OCI-LY1 (cell line): ENCODE results near the gene EME2.

Experiments
- H2AFZ ChIP-seq: fragments of 200-600 bp; sonication (generic), shearing (Covaris generic); 2 replicates; pipeline ENCODE4 v1.6.0; 2014; ENCODE audit warnings: antibody characterized with exemption, mild to moderate bottlenecking, low read length
- H3F3A ChIP-seq: fragments of 200-600 bp; sonication (generic), shearing (Covaris generic); 2 replicates; pipeline ENCODE4 v1.6.0; 2014; ENCODE audit warnings: mild to moderate bottlenecking, antibody characterized with exemption, low read length, moderate library complexity; ENCODE audit not compliant: insufficient read depth
- H3K27ac ChIP-seq: fragments of 200-600 bp; sonication (generic); 2 replicates; pipeline ENCODE4 v1.5.1; 2014; ENCODE audit warnings: low read length, mixed run types, mild to moderate bottlenecking, low read depth; ENCODE audit not compliant: poor library complexity, severe bottlenecking
- H3K27me3 ChIP-seq: fragments of 200-600 bp; sonication (generic); 2 replicates; pipeline ENCODE4 v1.6.0; 2014; ENCODE audit warnings: antibody characterized with exemption, mild to moderate bottlenecking, low read length, moderate library complexity; ENCODE audit not compliant: insufficient read depth
- H3K36me3 ChIP-seq: fragments of 200-600 bp; sonication (generic); 2 replicates; pipeline ENCODE4 v1.6.1; 2014; ENCODE audit warnings: mild to moderate bottlenecking, antibody characterized with exemption, low read length, moderate library complexity, mixed read lengths; ENCODE audit not compliant: insufficient read depth
- H3K4me1 ChIP-seq: fragments of 200-600 bp; sonication (generic); 2 replicates; pipeline ENCODE4 v1.5.1; 2014; ENCODE audit warnings: mild to moderate bottlenecking, low read length, moderate library complexity; ENCODE audit not compliant: insufficient read depth, severe bottlenecking
- H3K4me2 ChIP-seq: fragments of 200-600 bp; sonication (generic), shearing (Covaris generic); 2 replicates; pipeline ENCODE4 v1.6.1; 2014; ENCODE audit warnings: low read length
- H3K4me3 ChIP-seq: fragments of 200-600 bp; sonication (generic); 2 replicates; pipeline ENCODE4 v1.5.1; 2014; ENCODE audit warnings: low read length, low read depth, mild to moderate bottlenecking, mixed read lengths; ENCODE audit not compliant: poor library complexity, severe bottlenecking
- H3K79me2 ChIP-seq: fragments of 200-600 bp; shearing (Covaris generic); 2 replicates; pipeline ENCODE4 v1.6.1; 2016; ENCODE audit warnings: mixed run types, low read length, mixed read lengths; ENCODE audit not compliant: insufficient read depth
- H3K9ac ChIP-seq: fragments of 200-600 bp; sonication (generic), shearing (Covaris generic); 2 replicates; pipeline ENCODE4 v1.6.1; 2014; ENCODE audit warnings: mild to moderate bottlenecking, low read length, mixed read lengths
- H3K9me2 ChIP-seq: fragments of 200-600 bp; sonication (generic), shearing (Covaris generic); 2 replicates; pipeline ENCODE4 v1.6.1; 2014; ENCODE audit warnings: low read depth, mild to moderate bottlenecking, low read length, mixed read lengths
- H3K9me3 ChIP-seq: fragments of 200-600 bp; shearing (Covaris generic); 2 replicates; pipeline ENCODE4 v1.6.1; 2014; ENCODE audit warnings: low read length, mixed read lengths
- H4K20me1 ChIP-seq: fragments of 200-600 bp; sonication (generic), shearing (Covaris generic); 2 replicates; pipeline ENCODE4 v1.6.0; 2016; ENCODE audit warnings: mild to moderate bottlenecking, low read length; ENCODE audit not compliant: insufficient read depth
- EZH2 ChIP-seq: fragments of 200-600 bp; sonication (generic), shearing (Covaris generic); IDR thresholded peaks from 2 replicates; pipeline ENCODE4 v1.8.0; 2017; ENCODE audit warnings: borderline replicate concordance, mixed run types, mild to moderate bottlenecking, antibody characterized with exemption, low read length, moderate library complexity, mixed read lengths
- TF ChIP-seq, protein P1 (sequence below): fragments of 200-600 bp; sonication (generic), shearing (Covaris generic); IDR thresholded peaks from 2 replicates; pipeline ENCODE4 v1.5.1; 2017; ENCODE audit warnings: mild to moderate bottlenecking, antibody characterized with exemption, low read length, moderate library complexity, mixed read lengths

The EME2 gene

GRCh38 chr16:1818873-1819525, 46.4 kb downstream of the EME2 start:
- H3K4me2 ChIP-seq: no peak overlapping the region
- H3K9ac ChIP-seq: no peak overlapping the region
- no peaks in the 10 kb centered on the region for H3K27me3 ChIP-seq
- no peaks in the 10 kb centered on the region for H3K79me2 ChIP-seq
- no peak overlapping the region for H3K27ac ChIP-seq
- H4K20me1 ChIP-seq: no peaks in the 10 kb centered on the region
- H3K9me3 ChIP-seq: no peaks in the 10 kb centered on the region
- no peak overlapping the region for H2AFZ ChIP-seq
- H3K4me1 ChIP-seq: no peaks in the 10 kb centered on the region
- no peak overlapping the region for H3K4me3 ChIP-seq
- H3K9me2 ChIP-seq: no peaks in the 10 kb centered on the region
- H3K36me3 ChIP-seq: no peaks in the 10 kb centered on the region
- H3F3A ChIP-seq: no peaks in the 10 kb centered on the region
- TF ChIP-seq EZH2: no peak
- TF ChIP-seq, protein P1, sequence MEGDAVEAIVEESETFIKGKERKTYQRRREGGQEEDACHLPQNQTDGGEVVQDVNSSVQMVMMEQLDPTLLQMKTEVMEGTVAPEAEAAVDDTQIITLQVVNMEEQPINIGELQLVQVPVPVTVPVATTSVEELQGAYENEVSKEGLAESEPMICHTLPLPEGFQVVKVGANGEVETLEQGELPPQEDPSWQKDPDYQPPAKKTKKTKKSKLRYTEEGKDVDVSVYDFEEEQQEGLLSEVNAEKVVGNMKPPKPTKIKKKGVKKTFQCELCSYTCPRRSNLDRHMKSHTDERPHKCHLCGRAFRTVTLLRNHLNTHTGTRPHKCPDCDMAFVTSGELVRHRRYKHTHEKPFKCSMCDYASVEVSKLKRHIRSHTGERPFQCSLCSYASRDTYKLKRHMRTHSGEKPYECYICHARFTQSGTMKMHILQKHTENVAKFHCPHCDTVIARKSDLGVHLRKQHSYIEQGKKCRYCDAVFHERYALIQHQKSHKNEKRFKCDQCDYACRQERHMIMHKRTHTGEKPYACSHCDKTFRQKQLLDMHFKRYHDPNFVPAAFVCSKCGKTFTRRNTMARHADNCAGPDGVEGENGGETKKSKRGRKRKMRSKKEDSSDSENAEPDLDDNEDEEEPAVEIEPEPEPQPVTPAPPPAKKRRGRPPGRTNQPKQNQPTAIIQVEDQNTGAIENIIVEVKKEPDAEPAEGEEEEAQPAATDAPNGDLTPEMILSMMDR: no peak

- Histone ChIP-seq H3K9ac (no peak overlapping the region), H2AFZ (no peak overlapping the region), H3K9me2 (no peaks in the 10 kb centered on the region), H3F3A (no peaks in the 10 kb centered on the region), H3K36me3 (no peaks in the 10 kb centered on the region), H3K27me3 (no peaks in the 10 kb centered on the region), H3K79me2 (no peaks in the 10 kb centered on the region), H3K4me3 (no peak overlapping the region), H3K4me1 (no peaks in the 10 kb centered on the region), H4K20me1 (no peaks in the 10 kb centered on the region), H3K9me3 (no peaks in the 10 kb centered on the region), H3K27ac (no peak overlapping the region), H3K4me2 (no peak overlapping the region)
- no peak for TF ChIP-seq EZH2
- TF ChIP-seq, protein P1: no peak
These were observed 47.0 kb downstream of the EME2 start for GRCh38 chr16:1819611-1820010.

- no peaks in the 10 kb centered on the region for H4K20me1 ChIP-seq
- no peak overlapping the region for H3K9ac ChIP-seq
- no peak overlapping the region for H2AFZ ChIP-seq
- no peaks in the 10 kb centered on the region for H3K36me3 ChIP-seq
- no peak for TF ChIP-seq EZH2
- TF ChIP-seq, protein P1: no peak
- H3K27me3 ChIP-seq: 0 out of 2 replicates have a peak, but pooled peaks cover 1% of the 10 kb centered on the region
- no peak overlapping the region for H3K4me3 ChIP-seq
- H3K9me3 ChIP-seq: no peaks in the 10 kb centered on the region
- H3F3A ChIP-seq: no peaks in the 10 kb centered on the region
- no peaks in the 10 kb centered on the region for H3K9me2 ChIP-seq
- H3K79me2 ChIP-seq: no peaks in the 10 kb centered on the region
- no peaks in the 10 kb centered on the region for H3K4me1 ChIP-seq
- no peak overlapping the region for H3K4me2 ChIP-seq
- no peak overlapping the region for H3K27ac ChIP-seq
These were observed 47.7 kb downstream of the EME2 start for GRCh38 chr16:1820096-1820945.
